Measurements from ENCODE around the gene HTRA3. TPM values are rescaled to one million over a fixed set of nuclear protein-coding genes. Genes with fewer than 3 reads are reported as not detected.
"Not testable (repeated sequence)": the region's sequence is repeated elsewhere in the genome, so short reads cannot be mapped to it uniquely, and the experiment has no call there.

Gene HTRA3
- total and polyA plus RNA-seq, 2 of the 4 experiments (the other 2 are of a cell fraction) = 1.3 to 9.5 TPM

- TF ChIP-seq MAZ (IDR thresholded peaks at IDR 0.05; ENCODE audit: borderline replicate concordance, low read depth, low read length) (no peak), POLR2A (IDR thresholded peaks at IDR 0.05; ENCODE audit: low read depth, low read length) (no peak), CHD1 (IDR thresholded peaks at IDR 0.05; ENCODE audit: low read depth, low read length) (no peak), USF2 (IDR thresholded peaks at IDR 0.05; ENCODE audit: low read depth, low read length) (no peak), ELK1 (IDR thresholded peaks at IDR 0.05; ENCODE audit: borderline replicate concordance, low read depth, low read length) (no peak), FOS (IDR thresholded peaks at IDR 0.05; ENCODE audit: low read depth, low read length) (no peak), RAD21 (IDR thresholded peaks at IDR 0.05; ENCODE audit: low read length) (no peak), NFE2L2 (IDR thresholded peaks at IDR 0.05; ENCODE audit: low read depth, low read length) (no peak)
- H2BK5ac ChIP-seq (ENCODE audit: low read depth, low read length, poor library complexity, severe bottlenecking) = no peak overlapping the region
- H3K4me1 ChIP-seq (ENCODE audit: control insufficient read depth, insufficient read depth, low read length) = peaks cover 10% of the 10 kb centered on the region; the same call in 1 of the 2 replicates
- H2AFZ ChIP-seq (replicated peaks; ENCODE audit: low read length, poor library complexity) = no peak overlapping the region
- H3K18ac ChIP-seq (ENCODE audit: low read depth, low read length) = no peak overlapping the region
- in situ Hi-C loops (cut with MboI; ENCODE audit: low sequenced_read_pairs) = no loop called here
- H3K4me2 ChIP-seq (ENCODE audit: low read depth, low read length) = no peak overlapping the region
- no peak overlapping the region for H4K8ac ChIP-seq (ENCODE audit: low read depth in 2 of 2, low read length in 2 of 2)
- dilution Hi-C loops (cut with HindIII; ENCODE audit: low sequenced_read_pairs, unreplicated experiment) = no loop called here
- H3K9ac ChIP-seq (ENCODE audit: low read depth, low read length) = no peak overlapping the region
- H2AK9ac ChIP-seq (replicated peaks; ENCODE audit: low read depth, low read length, poor library complexity) = no peak overlapping the region
- H3K9me1 ChIP-seq (ENCODE audit: insufficient read depth, low read length) = peaks cover 1% of the 10 kb centered on the region; the same call in 1 of the 2 replicates
- H3K14ac ChIP-seq (replicated peaks; ENCODE audit: low read depth, low read length) = no peak overlapping the region
- no peak overlapping the region for H2BK120ac ChIP-seq (ENCODE audit: low read depth, low read length)
- H4K91ac ChIP-seq (ENCODE audit: insufficient read depth, low read depth, low read length) = no peak overlapping the region; the same call in 1 of the 2 replicates
- no peak overlapping the region for H3K56ac ChIP-seq (ENCODE audit: extremely low read depth, insufficient read depth, low read length)
- DNase-seq (no peak), ATAC-seq (ENCODE audit: low read depth) (no peak)
- H2AK5ac ChIP-seq (ENCODE audit: low read depth, low read length) = no peak overlapping the region
- no peak overlapping the region for H3K23ac ChIP-seq (ENCODE audit: low read depth, low read length)
- no peak overlapping the region for H4K5ac ChIP-seq (ENCODE audit: low read depth, low read length)
- no TSS peak for BruUV-seq (replicated peaks)
- H2BK15ac ChIP-seq (ENCODE audit: low read depth, low read length) = no peak overlapping the region
- H3K4me3 ChIP-seq (ENCODE audit: insufficient read depth, low read depth, low read length) = no peak overlapping the region
- no peaks in the 10 kb centered on the region for H3K79me1 ChIP-seq (ENCODE audit: low read depth in 1 of 2, low read length in 2 of 2)
- no peaks in the 10 kb centered on the region for H4K20me1 ChIP-seq (ENCODE audit: insufficient read depth, low read length)
- intact Hi-C loops (cut with micrococcal nuclease) = no loop called here
- no peak overlapping the region for H2BK20ac ChIP-seq (ENCODE audit: low read depth, low read length)
- H3K27ac ChIP-seq (ENCODE audit: insufficient read depth, low read length) = no peak overlapping the region
- no peak overlapping the region for H3K4ac ChIP-seq (ENCODE audit: low read depth, low read length)
- H3K9me3 ChIP-seq (ENCODE audit: control insufficient read depth, insufficient read depth, low read length) = no peaks in the 10 kb centered on the region
- peaks cover 19% of the 10 kb centered on the region for H3K27me3 ChIP-seq (ENCODE audit: control insufficient read depth, insufficient read depth, low read length)
- ChIA-PET POLR2A (ENCODE audit: unreplicated experiment) (no interaction called here), CTCF (no interaction called here)
- WGBS, 2 experiments (ENCODE audit: extremely low coverage in 2 of 2, insufficient read length in 1 of 2) = no CpG with 5 or more reads among the region's 6 CpGs
- H3K36me3 ChIP-seq (ENCODE audit: control insufficient read depth, insufficient read depth, low read length) = no peaks in the 10 kb centered on the region
These were observed 78.5 kb downstream of the HTRA3 start for GRCh38 chr4:8348071-8348470.

GRCh38 chr4:8349236-8349635 lies 79.7 kb downstream of the HTRA3 start:
- intact Hi-C loops (cut with micrococcal nuclease); CTCF ChIA-PET; ATAC-seq (ENCODE audit: low read depth); H3K18ac ChIP-seq (ENCODE audit: low read depth, low read length); H3K56ac ChIP-seq (ENCODE audit: extremely low read depth, insufficient read depth, low read length); H2AK5ac ChIP-seq (ENCODE audit: low read depth, low read length); H4K8ac ChIP-seq (ENCODE audit: low read depth in 2 of 2, low read length in 2 of 2); H2BK15ac ChIP-seq (ENCODE audit: low read depth, low read length); H2AFZ ChIP-seq (replicated peaks; ENCODE audit: low read length, poor library complexity); H4K20me1 ChIP-seq (ENCODE audit: insufficient read depth, low read length); BruUV-seq (replicated peaks); H3K4me3 ChIP-seq (ENCODE audit: insufficient read depth, low read depth, low read length); H3K27ac ChIP-seq (ENCODE audit: insufficient read depth, low read length); H3K23ac ChIP-seq (ENCODE audit: low read depth, low read length); H2BK120ac ChIP-seq (ENCODE audit: low read depth, low read length); H2BK20ac ChIP-seq (ENCODE audit: low read depth, low read length); H3K9me1 ChIP-seq (ENCODE audit: insufficient read depth, low read length); H2BK5ac ChIP-seq (ENCODE audit: low read depth, low read length, poor library complexity, severe bottlenecking); DNase-seq; in situ Hi-C loops (cut with MboI; ENCODE audit: low sequenced_read_pairs); H3K36me3 ChIP-seq (ENCODE audit: control insufficient read depth, insufficient read depth, low read length); H4K91ac ChIP-seq (ENCODE audit: insufficient read depth, low read depth, low read length); H3K9me3 ChIP-seq (ENCODE audit: control insufficient read depth, insufficient read depth, low read length); H3K14ac ChIP-seq (replicated peaks; ENCODE audit: low read depth, low read length); dilution Hi-C loops (cut with HindIII; ENCODE audit: low sequenced_read_pairs, unreplicated experiment); H3K9ac ChIP-seq (ENCODE audit: low read depth, low read length); H3K4me2 ChIP-seq (ENCODE audit: low read depth, low read length); H3K4ac ChIP-seq (ENCODE audit: low read depth, low read length); POLR2A ChIA-PET (ENCODE audit: unreplicated experiment); H2AK9ac ChIP-seq (replicated peaks; ENCODE audit: low read depth, low read length, poor library complexity); H3K79me1 ChIP-seq (ENCODE audit: low read depth in 1 of 2, low read length in 2 of 2); H4K5ac ChIP-seq (ENCODE audit: low read depth, low read length); H3K4me1 ChIP-seq (ENCODE audit: control insufficient read depth, insufficient read depth, low read length): not testable (repeated sequence)
- peaks cover 19% of the 10 kb centered on the region for H3K27me3 ChIP-seq (ENCODE audit: control insufficient read depth, insufficient read depth, low read length)
- no CpG with 5 or more reads among the region's 11 CpGs for WGBS, 2 experiments (ENCODE audit: extremely low coverage in 2 of 2, insufficient read length in 1 of 2)

All from IMR-90 (cell line).